ENCODE results near the gene CCDC187.

Gene CCDC187

GRCh38 chr9:136207616-136208015 is 96.3 kb downstream of the CCDC187 start:
- no peak for DNase-seq (ENCODE audit: low spot score)

GRCh38 chr9:136206602-136207275 is 97.2 kb downstream of the CCDC187 start:
- DNase-seq (ENCODE audit: low spot score) = peak; percentile 45

GRCh38 chr9:136205707-136205992 is 98.2 kb downstream of the CCDC187 start:
- DNase-seq (ENCODE audit: low spot score) = no peak

GRCh38 chr9:136204838-136205706 is 98.8 kb downstream of the CCDC187 start, which contains the start of gene LHX3:
TSS of gene LHX3 (minus strand) at chr9:136205128. CDS start at chr9:136205012, 116 bp downstream.
- no peak for DNase-seq (ENCODE audit: low spot score)

- DNase-seq (ENCODE audit: low spot score) = no peak
Measured at GRCh38 chr9:136204145-136204805, 99.6 kb downstream of the CCDC187 start.

GRCh38 chr9:136203408-136204144 is 100.3 kb downstream of the CCDC187 start:
- DNase-seq (ENCODE audit: low spot score) = no peak

- no peak for DNase-seq (ENCODE audit: low spot score)
Measured at GRCh38 chr9:136202454-136203407, 101.2 kb downstream of the CCDC187 start.

- DNase-seq (ENCODE audit: low spot score) = no peak
Measured at GRCh38 chr9:136201609-136202453, 102.1 kb downstream of the CCDC187 start.

GRCh38 chr9:136201174-136201573 is 102.7 kb downstream of the CCDC187 start:
- no peak for DNase-seq (ENCODE audit: low spot score)

GRCh38 chr9:136200424-136200823 is 103.5 kb downstream of the CCDC187 start:
- no peak for DNase-seq (ENCODE audit: low spot score)

Data from SK-N-DZ (cell line).